Right hindlimb (tissue), 1 donor: ENCODE data around the gene ZNF700.
"Not testable (repeated sequence)": the region's sequence is repeated elsewhere in the genome, so short reads cannot be mapped to it uniquely, and the experiment has no call there.

Source experiments
- DNase-seq: peaks from one replicate; pipeline ENCODE4 v3.0.0-alpha.2; 2018

ZNF700 gene

GRCh38 chr19:11991921-11992320, 67.0 kb downstream of the ZNF700 start:
- not testable (repeated sequence) for DNase-seq

GRCh38 chr19:11995174-11995573, 70.3 kb downstream of the ZNF700 start:
- no peak for DNase-seq
